ENCODE results near the gene TTC7B.

Gene TTC7B

DNA sequence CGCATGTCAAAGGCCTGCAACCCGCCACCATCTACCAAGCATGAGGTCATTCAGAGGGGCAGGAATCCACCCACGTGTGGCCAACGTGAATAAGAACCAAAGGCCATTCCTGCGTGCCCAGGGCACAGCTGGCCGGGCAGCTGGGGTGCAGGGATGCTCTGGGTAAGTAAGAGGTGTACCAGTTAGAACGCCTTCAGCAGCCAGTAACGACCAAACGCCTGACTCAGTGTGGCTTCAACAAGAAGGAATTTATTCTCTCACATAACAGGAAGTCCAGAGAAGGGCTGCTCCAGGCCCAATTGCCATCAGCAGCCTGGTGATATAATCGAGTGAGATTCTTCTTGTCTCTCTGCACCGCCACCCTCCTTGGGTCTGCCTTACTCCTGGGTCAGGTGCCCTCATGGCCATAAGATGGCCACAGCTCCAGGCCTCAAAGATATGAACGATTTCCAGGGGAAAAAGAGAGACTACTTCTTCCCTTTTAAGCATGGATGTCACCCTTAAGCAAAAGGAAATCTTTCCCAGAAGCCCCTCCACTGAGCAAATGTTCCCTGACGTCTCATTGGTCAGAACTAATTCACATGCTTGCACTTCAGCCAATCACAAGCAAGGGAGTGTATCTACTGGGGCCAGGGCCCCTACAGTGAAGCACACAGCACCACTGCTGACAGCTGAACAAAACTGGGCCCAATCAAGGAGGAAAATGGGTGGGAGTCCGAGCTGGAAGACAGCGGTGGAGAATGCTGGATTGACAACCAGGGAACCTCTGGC, 7.3 kb downstream of the TTC7B start:
- no peak overlapping the region for H2AFZ ChIP-seq (ENCODE audit: low read depth, low read length)
- no peaks in the 10 kb centered on the region for H3K36me3 ChIP-seq (ENCODE audit: insufficient read depth, low read length)
- H3K4me1 ChIP-seq (ENCODE audit: insufficient read depth, low read length), result no peaks in the 10 kb centered on the region
- no peak overlapping the region for H3K4me3 ChIP-seq (ENCODE audit: low read length)
- peaks cover 4% of the 10 kb centered on the region for H3K9me3 ChIP-seq (ENCODE audit: low read length)
- no peaks in the 10 kb centered on the region for H3K27me3 ChIP-seq (ENCODE audit: insufficient read depth, low read length)

DNA sequence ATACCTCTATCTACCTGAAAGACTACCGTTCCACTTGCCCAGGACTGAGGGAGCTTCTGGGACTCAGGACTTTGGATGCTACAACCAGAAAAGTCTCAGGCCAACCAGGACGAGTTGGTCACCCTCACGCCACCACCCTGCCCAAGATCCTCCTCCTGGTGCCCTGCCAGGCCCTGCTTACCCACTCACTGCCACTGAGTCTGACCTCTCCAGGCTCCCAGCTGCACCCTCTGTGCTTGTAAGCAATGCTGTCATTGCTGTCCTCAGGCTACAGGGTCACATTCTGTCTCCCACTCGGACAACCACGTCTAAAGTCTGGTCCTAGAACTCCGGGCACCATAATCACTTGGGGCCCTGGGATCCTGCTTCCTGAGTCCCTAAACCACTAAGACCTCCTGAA, 9.2 kb downstream of the TTC7B start:
- Histone ChIP-seq H3K9me3 (ENCODE audit: low read length) (peaks cover 9% of the 10 kb centered on the region), H3K4me1 (ENCODE audit: insufficient read depth, low read length) (no peaks in the 10 kb centered on the region), H3K27me3 (ENCODE audit: insufficient read depth, low read length) (no peaks in the 10 kb centered on the region), H3K4me3 (ENCODE audit: low read length) (no peak overlapping the region), H2AFZ (ENCODE audit: low read depth, low read length) (no peak overlapping the region), H3K36me3 (ENCODE audit: insufficient read depth, low read length) (no peaks in the 10 kb centered on the region)

DNA sequence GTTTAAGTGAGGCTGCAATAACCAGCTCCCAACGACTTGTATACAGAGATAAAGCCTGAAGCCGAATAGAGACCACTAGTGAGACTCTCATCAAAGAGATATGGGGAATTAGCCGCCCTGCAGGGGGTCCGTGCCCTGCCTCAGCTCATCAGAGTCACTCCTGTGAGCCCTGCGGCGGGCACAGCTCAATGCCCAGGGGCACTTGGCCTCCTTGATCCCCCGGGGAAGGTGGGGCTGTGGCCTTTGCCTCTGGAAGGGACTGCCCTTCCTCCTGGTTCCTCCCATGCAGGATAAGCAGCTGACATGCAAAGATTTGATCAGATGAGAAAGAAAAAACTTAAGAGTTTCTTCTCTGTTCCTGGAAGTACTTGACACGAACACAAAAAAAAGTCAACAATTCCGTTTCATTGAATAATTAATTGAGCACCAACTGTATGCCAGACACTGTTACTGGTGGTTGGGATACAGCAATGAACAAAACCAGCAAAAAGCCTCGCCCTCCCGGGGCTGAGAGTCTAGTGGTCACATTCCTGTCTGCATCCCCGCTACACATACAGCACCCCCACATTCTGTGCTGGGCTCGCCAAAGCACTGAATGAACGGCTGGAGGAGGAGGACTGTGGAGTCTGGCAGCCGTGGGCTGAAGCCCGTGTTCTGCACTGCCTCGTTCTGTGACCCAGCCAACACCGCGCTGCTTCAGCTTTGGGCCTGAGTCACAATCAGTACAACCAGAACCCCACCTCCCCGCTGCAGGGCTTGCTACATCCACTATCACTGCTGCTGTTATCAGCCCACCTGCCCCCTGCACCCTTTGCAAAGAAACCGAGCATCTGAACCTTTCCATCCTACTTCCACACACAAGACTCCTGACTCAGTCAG, 10.3 kb downstream of the TTC7B start:
- Histone ChIP-seq H3K4me1 (ENCODE audit: insufficient read depth, low read length) (no peaks in the 10 kb centered on the region), H3K4me3 (ENCODE audit: low read length) (no peak overlapping the region), H3K36me3 (ENCODE audit: insufficient read depth, low read length) (no peaks in the 10 kb centered on the region), H3K9me3 (ENCODE audit: low read length) (peaks cover 9% of the 10 kb centered on the region), H2AFZ (ENCODE audit: low read depth, low read length) (no peak overlapping the region), H3K27me3 (ENCODE audit: insufficient read depth, low read length) (no peaks in the 10 kb centered on the region)

DNA sequence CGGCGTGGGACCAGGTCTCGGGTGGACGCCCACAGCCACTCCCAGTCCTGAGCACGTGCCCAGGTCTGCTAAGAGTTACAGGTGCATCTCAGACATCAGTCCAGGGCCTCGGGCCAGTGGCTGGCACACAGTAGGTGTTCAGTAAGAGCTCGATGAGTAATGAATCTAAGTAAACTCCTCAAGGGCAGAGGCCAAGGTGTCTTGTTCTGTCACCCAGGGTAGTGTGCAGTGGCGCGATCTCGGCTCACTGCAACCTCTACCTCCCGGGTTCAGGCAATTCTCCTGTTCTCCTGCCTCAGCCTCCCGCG, 11.2 kb downstream of the TTC7B start:
- Histone ChIP-seq H3K9me3 (ENCODE audit: low read length) (peaks cover 9% of the 10 kb centered on the region), H3K36me3 (ENCODE audit: insufficient read depth, low read length) (no peaks in the 10 kb centered on the region), H3K4me3 (ENCODE audit: low read length) (no peak overlapping the region), H3K27me3 (ENCODE audit: insufficient read depth, low read length) (no peaks in the 10 kb centered on the region), H2AFZ (ENCODE audit: low read depth, low read length) (no peak overlapping the region), H3K4me1 (ENCODE audit: insufficient read depth, low read length) (no peaks in the 10 kb centered on the region)

DNA sequence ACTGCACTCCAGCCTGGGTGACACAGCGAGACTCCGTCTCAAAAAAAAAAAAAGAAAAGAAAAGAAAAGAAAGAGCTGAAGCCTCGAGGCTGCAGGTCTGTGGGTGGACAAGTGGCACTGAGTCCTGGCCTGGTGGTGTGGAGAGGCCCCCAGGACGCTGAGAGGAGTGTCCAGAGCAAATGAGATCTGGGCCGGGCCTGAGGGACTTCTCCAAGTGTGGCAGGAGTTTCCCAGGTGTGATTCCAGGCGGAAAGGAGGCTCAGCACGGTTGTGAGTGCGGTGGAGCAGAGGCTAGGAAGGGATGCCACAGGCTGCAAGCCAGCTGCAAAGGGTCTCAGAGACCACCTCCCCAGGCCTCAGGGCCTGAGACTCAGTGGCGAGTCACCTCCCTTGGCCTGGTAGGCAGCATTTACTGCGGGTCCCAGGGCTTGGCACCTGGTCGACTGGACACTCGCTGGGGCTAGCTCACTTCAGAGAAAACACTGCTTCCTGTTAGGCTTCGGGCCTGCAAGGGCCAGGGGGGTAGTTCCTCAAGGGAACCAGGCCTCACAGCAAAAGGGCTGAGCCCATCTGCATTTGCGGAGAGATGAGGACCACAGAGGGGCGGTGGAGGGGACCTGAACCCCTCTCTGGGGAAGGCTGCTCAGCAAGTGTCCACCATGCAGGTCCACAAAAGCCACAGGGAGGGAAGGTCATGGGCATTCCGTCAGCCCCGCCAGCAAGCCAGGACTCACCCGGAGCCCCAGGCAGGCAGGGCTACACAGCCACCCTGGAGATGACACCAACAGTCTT, 11.7 kb downstream of the TTC7B start:
- Histone ChIP-seq H3K4me1 (ENCODE audit: insufficient read depth, low read length) (no peaks in the 10 kb centered on the region), H3K27me3 (ENCODE audit: insufficient read depth, low read length) (no peaks in the 10 kb centered on the region), H2AFZ (ENCODE audit: low read depth, low read length) (no peak overlapping the region), H3K9me3 (ENCODE audit: low read length) (peaks cover 9% of the 10 kb centered on the region), H3K36me3 (ENCODE audit: insufficient read depth, low read length) (no peaks in the 10 kb centered on the region), H3K4me3 (ENCODE audit: low read length) (no peak overlapping the region)

DNA sequence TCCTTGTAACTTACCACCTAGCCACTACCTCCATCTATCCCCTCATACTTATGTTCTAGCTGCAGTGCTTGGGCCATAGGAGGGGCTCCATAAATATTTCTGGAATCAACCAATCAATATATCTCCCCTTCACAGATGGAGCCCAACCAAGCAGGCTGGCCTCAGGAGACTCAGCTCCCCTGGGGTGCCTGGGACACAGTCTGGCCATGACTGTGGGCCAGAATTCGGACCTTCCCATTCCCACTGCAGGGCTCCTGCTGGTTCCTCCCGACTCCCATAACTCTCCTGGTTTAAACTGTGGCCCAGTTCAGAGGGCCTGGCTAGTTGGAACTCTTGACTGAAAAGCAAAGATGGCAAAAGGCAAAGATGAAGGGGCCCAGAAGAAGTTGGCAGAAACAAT, 13.0 kb downstream of the TTC7B start:
- no peaks in the 10 kb centered on the region for H3K4me1 ChIP-seq (ENCODE audit: insufficient read depth, low read length)
- no peak overlapping the region for H3K4me3 ChIP-seq (ENCODE audit: low read length)
- peaks cover 9% of the 10 kb centered on the region for H3K9me3 ChIP-seq (ENCODE audit: low read length)
- no peak overlapping the region for H2AFZ ChIP-seq (ENCODE audit: low read depth, low read length)
- no peaks in the 10 kb centered on the region for H3K36me3 ChIP-seq (ENCODE audit: insufficient read depth, low read length)
- H3K27me3 ChIP-seq (ENCODE audit: insufficient read depth, low read length), result no peaks in the 10 kb centered on the region

- no peaks in the 10 kb centered on the region for H3K36me3 ChIP-seq (ENCODE audit: insufficient read depth, low read length)
- no peak overlapping the region for H2AFZ ChIP-seq (ENCODE audit: low read depth, low read length)
- peaks cover 14% of the 10 kb centered on the region for H3K4me1 ChIP-seq (ENCODE audit: insufficient read depth, low read length)
- H3K4me3 ChIP-seq (ENCODE audit: low read length), result no peak overlapping the region
- no peaks in the 10 kb centered on the region for H3K27me3 ChIP-seq (ENCODE audit: insufficient read depth, low read length)
- peaks cover 9% of the 10 kb centered on the region for H3K9me3 ChIP-seq (ENCODE audit: low read length)
Observed at GRCh38 chr14:90799420-90799819, 16.8 kb downstream of the TTC7B start.

- no peak overlapping the region for H3K4me3 ChIP-seq (ENCODE audit: low read length)
- H3K27me3 ChIP-seq (ENCODE audit: insufficient read depth, low read length), result no peaks in the 10 kb centered on the region
- peaks cover 9% of the 10 kb centered on the region for H3K9me3 ChIP-seq (ENCODE audit: low read length)
- no peaks in the 10 kb centered on the region for H3K36me3 ChIP-seq (ENCODE audit: insufficient read depth, low read length)
- no peak overlapping the region for H2AFZ ChIP-seq (ENCODE audit: low read depth, low read length)
- H3K4me1 ChIP-seq (ENCODE audit: insufficient read depth, low read length), result peaks cover 14% of the 10 kb centered on the region
Observed at GRCh38 chr14:90797919-90798318, 18.3 kb downstream of the TTC7B start.

DNA sequence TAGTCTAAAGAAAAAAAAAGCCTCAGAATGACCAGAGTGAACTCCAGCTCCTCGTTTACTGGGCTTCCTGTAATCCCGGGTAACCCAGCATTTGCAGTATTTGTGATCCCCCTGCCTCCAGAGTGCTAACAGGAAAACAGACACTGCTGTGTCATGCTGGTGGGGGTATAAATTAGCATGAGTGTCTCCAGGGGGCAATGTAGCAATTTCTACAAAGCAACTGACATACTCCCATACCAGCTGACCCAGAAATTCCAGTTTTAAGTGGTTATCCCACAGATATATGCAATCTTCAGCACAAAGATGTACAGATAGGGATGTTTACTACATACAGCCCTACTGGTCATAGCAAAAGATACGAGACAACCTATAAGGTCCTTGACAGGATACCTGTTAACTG, 18.8 kb downstream of the TTC7B start:
- H2AFZ ChIP-seq (ENCODE audit: low read depth, low read length), result no peak overlapping the region
- no peaks in the 10 kb centered on the region for H3K36me3 ChIP-seq (ENCODE audit: insufficient read depth, low read length)
- H3K9me3 ChIP-seq (ENCODE audit: low read length), result peaks cover 7% of the 10 kb centered on the region
- H3K4me3 ChIP-seq (ENCODE audit: low read length), result no peak overlapping the region
- H3K4me1 ChIP-seq (ENCODE audit: insufficient read depth, low read length), result peaks cover 14% of the 10 kb centered on the region
- no peaks in the 10 kb centered on the region for H3K27me3 ChIP-seq (ENCODE audit: insufficient read depth, low read length)

DNA sequence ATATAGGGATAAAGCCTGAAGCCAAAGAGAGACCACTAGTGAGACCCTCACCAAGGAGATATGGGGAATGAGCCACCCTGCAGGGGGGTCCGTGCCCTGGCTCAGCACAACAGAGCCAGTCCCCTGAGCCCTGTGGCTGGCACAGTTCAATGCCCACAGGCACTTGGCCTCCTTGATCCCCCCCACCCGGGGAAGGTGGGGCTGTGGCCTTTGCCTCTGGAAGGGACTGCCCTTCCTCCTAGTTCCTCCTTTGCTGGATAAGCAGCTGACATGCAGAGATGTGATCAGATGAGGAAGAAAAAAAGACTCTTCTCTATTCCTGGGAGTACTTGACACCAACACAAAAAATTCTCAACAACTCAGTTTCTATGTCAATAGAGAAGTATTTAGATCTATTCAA, 19.9 kb downstream of the TTC7B start:
- Histone ChIP-seq H3K9me3 (ENCODE audit: low read length) (peaks cover 5% of the 10 kb centered on the region), H2AFZ (ENCODE audit: low read depth, low read length) (no peak overlapping the region), H3K27me3 (ENCODE audit: insufficient read depth, low read length) (no peaks in the 10 kb centered on the region), H3K36me3 (ENCODE audit: insufficient read depth, low read length) (no peaks in the 10 kb centered on the region), H3K4me1 (ENCODE audit: insufficient read depth, low read length) (peaks cover 14% of the 10 kb centered on the region), H3K4me3 (ENCODE audit: low read length) (no peak overlapping the region)

GRCh38 chr14:90795744-90796143, 20.5 kb downstream of the TTC7B start:
- no peaks in the 10 kb centered on the region for H3K36me3 ChIP-seq (ENCODE audit: insufficient read depth, low read length)
- H3K4me1 ChIP-seq (ENCODE audit: insufficient read depth, low read length), result peaks cover 14% of the 10 kb centered on the region

DNA sequence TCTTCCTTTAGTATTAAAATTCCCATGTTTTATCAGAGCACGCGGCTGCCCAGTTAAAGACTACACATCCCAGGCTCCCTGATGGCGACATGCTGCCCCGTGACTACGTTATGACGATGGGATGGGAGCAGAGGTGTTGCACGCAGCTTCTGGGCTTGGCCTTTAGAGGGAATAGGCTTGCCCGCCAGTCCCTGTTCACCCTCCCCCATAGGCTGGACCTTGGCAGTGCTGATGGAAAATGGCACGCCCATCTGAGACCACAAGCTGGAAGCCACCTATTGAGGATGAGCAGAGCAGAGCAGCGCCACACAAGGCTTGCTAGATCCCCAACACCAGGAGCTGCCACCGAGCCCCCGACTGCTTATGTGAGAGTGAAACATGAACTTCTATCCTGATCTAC, 24.7 kb downstream of the TTC7B start:
- no peaks in the 10 kb centered on the region for H3K27me3 ChIP-seq (ENCODE audit: insufficient read depth, low read length)
- no peak overlapping the region for H2AFZ ChIP-seq (ENCODE audit: low read depth, low read length)
- H3K9me3 ChIP-seq (ENCODE audit: low read length), result no peaks in the 10 kb centered on the region
- no peaks in the 10 kb centered on the region for H3K36me3 ChIP-seq (ENCODE audit: insufficient read depth, low read length)
- peaks cover 12% of the 10 kb centered on the region for H3K4me1 ChIP-seq (ENCODE audit: insufficient read depth, low read length)
- H3K4me3 ChIP-seq (ENCODE audit: low read length), result no peak overlapping the region

More at GRCh38 chr14:90795744-90796143, 20.5 kb downstream of the TTC7B start:
- Histone ChIP-seq H3K4me3 (ENCODE audit: low read length) (no peak overlapping the region), H3K9me3 (ENCODE audit: low read length) (peaks cover 5% of the 10 kb centered on the region), H3K27me3 (ENCODE audit: insufficient read depth, low read length) (no peaks in the 10 kb centered on the region), H2AFZ (ENCODE audit: low read depth, low read length) (no peak overlapping the region)

- H3K36me3 ChIP-seq (ENCODE audit: insufficient read depth, low read length), result peaks cover 21% of the 10 kb centered on the region
- no peak overlapping the region for H3K4me3 ChIP-seq (ENCODE audit: low read length)
- no peaks in the 10 kb centered on the region for H3K9me3 ChIP-seq (ENCODE audit: low read length)
- no peaks in the 10 kb centered on the region for H3K4me1 ChIP-seq (ENCODE audit: insufficient read depth, low read length)
- H2AFZ ChIP-seq (ENCODE audit: low read depth, low read length), result no peak overlapping the region
- H3K27me3 ChIP-seq (ENCODE audit: insufficient read depth, low read length), result no peaks in the 10 kb centered on the region
Observed at GRCh38 chr14:90788031-90788430, 28.2 kb downstream of the TTC7B start.
